ENCODE measurements around the gene KDM2A.

KDM2A gene

DNA sequence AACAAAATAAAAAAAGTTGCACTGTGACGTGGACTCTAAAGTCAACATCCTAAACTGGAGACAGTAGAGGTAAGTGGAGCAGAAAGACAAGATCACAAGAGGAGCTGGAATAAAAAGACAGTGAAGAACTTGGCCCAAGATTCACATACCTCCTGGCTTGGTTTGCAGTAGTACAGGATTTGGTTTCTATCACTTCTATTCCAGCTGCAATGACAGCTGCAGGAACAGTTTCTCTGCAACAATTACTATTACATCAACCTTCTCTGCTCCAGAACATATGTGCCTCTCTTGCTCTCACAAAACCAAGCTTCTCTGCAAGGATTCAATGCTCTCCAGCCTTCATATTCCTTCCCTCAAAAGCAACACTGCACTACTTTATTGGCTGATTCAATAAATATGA, 7.8 kb upstream of the KDM2A start:
- Histone ChIP-seq H3K27me3 (ENCODE audit: insufficient read depth, low read length, poor library complexity, severe bottlenecking) (no peaks in the 10 kb centered on the region), H3K4me3 (ENCODE audit: low read length, poor library complexity, severe bottlenecking) (no peak overlapping the region), H3K9me2 (replicated peaks; ENCODE audit: low read depth, low read length) (no peaks in the 10 kb centered on the region), H3K79me2 (ENCODE audit: insufficient read depth, low read length) (no peaks in the 10 kb centered on the region), H3K9me3 (ENCODE audit: insufficient read depth, low read depth, low read length) (no peaks in the 10 kb centered on the region), H2AFZ (ENCODE audit: low read length) (peak overlapping the region; percentile 40; the same call in 1 of the 2 replicates), H3K4me2 (ENCODE audit: low read depth, low read length, poor library complexity, severe bottlenecking) (no peak overlapping the region), H3K36me3 (ENCODE audit: insufficient read depth, low read length) (no peaks in the 10 kb centered on the region), H3K4me1 (ENCODE audit: insufficient read depth, low read length, poor library complexity, severe bottlenecking) (peaks cover 3% of the 10 kb centered on the region), H4K20me1 (ENCODE audit: insufficient read depth, low read length, poor library complexity, severe bottlenecking) (no peaks in the 10 kb centered on the region), H3K9ac (ENCODE audit: low read depth, low read length, poor library complexity, severe bottlenecking) (no peak overlapping the region), H3F3A (ENCODE audit: low read depth) (no peaks in the 10 kb centered on the region)
- TF ChIP-seq, protein P1, sequence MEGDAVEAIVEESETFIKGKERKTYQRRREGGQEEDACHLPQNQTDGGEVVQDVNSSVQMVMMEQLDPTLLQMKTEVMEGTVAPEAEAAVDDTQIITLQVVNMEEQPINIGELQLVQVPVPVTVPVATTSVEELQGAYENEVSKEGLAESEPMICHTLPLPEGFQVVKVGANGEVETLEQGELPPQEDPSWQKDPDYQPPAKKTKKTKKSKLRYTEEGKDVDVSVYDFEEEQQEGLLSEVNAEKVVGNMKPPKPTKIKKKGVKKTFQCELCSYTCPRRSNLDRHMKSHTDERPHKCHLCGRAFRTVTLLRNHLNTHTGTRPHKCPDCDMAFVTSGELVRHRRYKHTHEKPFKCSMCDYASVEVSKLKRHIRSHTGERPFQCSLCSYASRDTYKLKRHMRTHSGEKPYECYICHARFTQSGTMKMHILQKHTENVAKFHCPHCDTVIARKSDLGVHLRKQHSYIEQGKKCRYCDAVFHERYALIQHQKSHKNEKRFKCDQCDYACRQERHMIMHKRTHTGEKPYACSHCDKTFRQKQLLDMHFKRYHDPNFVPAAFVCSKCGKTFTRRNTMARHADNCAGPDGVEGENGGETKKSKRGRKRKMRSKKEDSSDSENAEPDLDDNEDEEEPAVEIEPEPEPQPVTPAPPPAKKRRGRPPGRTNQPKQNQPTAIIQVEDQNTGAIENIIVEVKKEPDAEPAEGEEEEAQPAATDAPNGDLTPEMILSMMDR (conservative IDR thresholded peaks at IDR 0.05; ENCODE audit: low read length), result no peak
- TF ChIP-seq EZH2phosphoT487 (IDR thresholded peaks at IDR 0.05; ENCODE audit: borderline replicate concordance), result no peak

DNA sequence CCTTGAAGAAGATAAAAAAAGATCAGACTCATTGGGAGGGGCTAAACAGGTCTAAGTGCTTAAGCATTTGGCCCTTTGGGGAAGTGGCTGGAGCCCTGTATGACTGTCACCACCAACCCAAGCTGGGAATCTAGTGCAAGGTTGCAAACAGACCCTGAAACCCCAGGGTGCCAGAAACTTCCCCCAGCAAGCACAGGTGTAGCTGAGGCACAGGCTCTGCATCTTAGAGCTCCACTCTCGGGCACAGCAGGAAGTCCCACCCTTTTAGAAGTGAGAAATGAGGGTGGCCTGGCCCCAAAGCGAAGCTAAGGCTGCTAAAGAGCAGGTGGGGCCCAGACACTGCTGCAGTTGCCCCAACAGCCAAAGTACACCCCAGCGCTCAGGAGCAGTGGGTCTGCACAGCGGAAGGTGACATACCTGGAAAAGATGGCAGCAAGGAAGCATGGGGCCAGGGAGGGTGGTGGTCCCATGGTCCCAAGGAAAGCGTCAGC, 5.8 kb upstream of the KDM2A start:
- Histone ChIP-seq H3K27me3 (ENCODE audit: insufficient read depth, low read length, poor library complexity, severe bottlenecking) (no peaks in the 10 kb centered on the region), H3K4me2 (ENCODE audit: low read depth, low read length, poor library complexity, severe bottlenecking) (no peak overlapping the region), H3F3A (ENCODE audit: low read depth) (0 out of 2 replicates have a peak, but pooled peaks cover 4% of the 10 kb centered on the region), H3K9me3 (ENCODE audit: insufficient read depth, low read depth, low read length) (no peaks in the 10 kb centered on the region), H2AFZ (ENCODE audit: low read length) (peak overlapping the region; percentile 67; the same call in 1 of the 2 replicates), H3K4me1 (ENCODE audit: insufficient read depth, low read length, poor library complexity, severe bottlenecking) (peaks cover 15% of the 10 kb centered on the region), H3K36me3 (ENCODE audit: insufficient read depth, low read length) (no peaks in the 10 kb centered on the region), H4K20me1 (ENCODE audit: insufficient read depth, low read length, poor library complexity, severe bottlenecking) (no peaks in the 10 kb centered on the region), H3K9me2 (replicated peaks; ENCODE audit: low read depth, low read length) (no peaks in the 10 kb centered on the region), H3K4me3 (ENCODE audit: low read length, poor library complexity, severe bottlenecking) (no peak overlapping the region), H3K9ac (ENCODE audit: low read depth, low read length, poor library complexity, severe bottlenecking) (no peak overlapping the region), H3K79me2 (ENCODE audit: insufficient read depth, low read length) (0 out of 2 replicates have a peak, but pooled peaks cover 4% of the 10 kb centered on the region)
- TF ChIP-seq, protein P1 (conservative IDR thresholded peaks at IDR 0.05; ENCODE audit: low read length), result no peak
- no peak for TF ChIP-seq EZH2phosphoT487 (IDR thresholded peaks at IDR 0.05; ENCODE audit: borderline replicate concordance)

DNA sequence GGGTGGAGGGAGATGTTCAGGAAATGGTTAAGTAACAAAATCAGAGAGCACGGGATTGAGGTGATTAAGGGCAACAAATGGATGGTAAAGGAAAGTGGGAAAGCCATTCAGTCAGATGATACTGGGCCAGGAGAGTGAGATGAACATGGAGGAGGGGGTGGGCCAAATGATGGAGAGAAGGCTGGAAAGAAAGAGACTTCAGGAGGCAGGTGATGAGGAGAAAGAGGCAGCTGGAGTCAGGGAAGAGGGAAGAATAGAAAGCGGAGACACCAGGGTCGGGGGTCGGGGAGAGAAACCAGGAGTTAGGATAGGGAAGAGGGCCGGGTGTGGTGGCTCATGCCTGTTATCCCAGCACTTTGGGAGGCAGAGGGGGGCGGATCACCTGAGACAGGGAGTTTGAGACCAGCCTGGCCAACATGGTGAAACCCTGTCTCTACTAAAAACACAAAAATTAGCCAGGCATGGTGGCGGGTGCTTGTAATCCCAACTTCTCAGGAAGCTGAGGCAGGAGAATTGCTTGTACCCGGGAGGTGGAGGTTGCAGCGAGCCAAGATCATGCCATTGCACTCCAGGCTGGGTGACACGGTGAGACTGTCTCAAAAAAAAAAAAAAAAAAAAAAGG, 4.7 kb upstream of the KDM2A start:
- H3K4me1 ChIP-seq (ENCODE audit: insufficient read depth, low read length, poor library complexity, severe bottlenecking), result peaks cover 15% of the 10 kb centered on the region
- no peak overlapping the region for H3K4me2 ChIP-seq (ENCODE audit: low read depth, low read length, poor library complexity, severe bottlenecking)
- no peak overlapping the region for H3K4me3 ChIP-seq (ENCODE audit: low read length, poor library complexity, severe bottlenecking)
- 0 out of 2 replicates have a peak, but pooled peaks cover 4% of the 10 kb centered on the region for H3F3A ChIP-seq (ENCODE audit: low read depth)
- H3K9me3 ChIP-seq (ENCODE audit: insufficient read depth, low read depth, low read length), result no peaks in the 10 kb centered on the region
- H3K36me3 ChIP-seq (ENCODE audit: insufficient read depth, low read length), result no peaks in the 10 kb centered on the region
- no peaks in the 10 kb centered on the region for H3K27me3 ChIP-seq (ENCODE audit: insufficient read depth, low read length, poor library complexity, severe bottlenecking)
- no peaks in the 10 kb centered on the region for H3K9me2 ChIP-seq (replicated peaks; ENCODE audit: low read depth, low read length)
- peaks cover 7% of the 10 kb centered on the region for H3K79me2 ChIP-seq (ENCODE audit: insufficient read depth, low read length)
- no peak overlapping the region for H3K9ac ChIP-seq (ENCODE audit: low read depth, low read length, poor library complexity, severe bottlenecking)
- no peak overlapping the region for H2AFZ ChIP-seq (ENCODE audit: low read length)
- H4K20me1 ChIP-seq (ENCODE audit: insufficient read depth, low read length, poor library complexity, severe bottlenecking), result no peaks in the 10 kb centered on the region
- TF ChIP-seq, protein P1 (conservative IDR thresholded peaks at IDR 0.05; ENCODE audit: low read length), result no peak
